GM18499 (cell line): ENCODE data around the gene HHAT.
"Not testable (repeated sequence)": the region's sequence is repeated elsewhere in the genome, so short reads cannot be mapped to it uniquely, and the experiment has no call there.

ENCODE experiments used
- ATAC-seq: cut with Tn5 transposase; IDR thresholded peaks from one replicate; pipeline ENCODE4 v1.9.1; 2021; ENCODE audit warnings: moderate number of reproducible peaks; ENCODE audit not compliant: insufficient read depth, unreplicated experiment

HHAT gene

DNA sequence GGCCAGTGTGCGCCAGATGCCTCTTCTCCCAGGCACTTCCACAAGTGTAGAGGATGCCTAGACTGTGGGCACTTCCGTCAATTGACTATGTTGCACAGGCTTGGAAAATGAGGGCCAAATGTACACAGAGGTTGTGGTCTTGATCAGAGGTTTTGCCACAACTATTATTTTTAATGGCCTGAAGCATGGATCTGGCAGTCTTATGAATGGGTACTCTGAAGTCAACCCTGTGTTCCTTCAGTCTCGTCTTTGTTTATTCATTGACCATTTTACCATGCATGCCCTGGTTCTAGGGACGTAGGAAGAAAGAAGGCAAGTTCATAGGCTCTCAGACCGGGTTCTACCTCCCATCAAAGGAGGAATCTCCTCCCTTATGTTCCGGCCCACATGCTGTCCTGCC, 329.1 kb downstream of the HHAT start:
- no peak for ATAC-seq

DNA sequence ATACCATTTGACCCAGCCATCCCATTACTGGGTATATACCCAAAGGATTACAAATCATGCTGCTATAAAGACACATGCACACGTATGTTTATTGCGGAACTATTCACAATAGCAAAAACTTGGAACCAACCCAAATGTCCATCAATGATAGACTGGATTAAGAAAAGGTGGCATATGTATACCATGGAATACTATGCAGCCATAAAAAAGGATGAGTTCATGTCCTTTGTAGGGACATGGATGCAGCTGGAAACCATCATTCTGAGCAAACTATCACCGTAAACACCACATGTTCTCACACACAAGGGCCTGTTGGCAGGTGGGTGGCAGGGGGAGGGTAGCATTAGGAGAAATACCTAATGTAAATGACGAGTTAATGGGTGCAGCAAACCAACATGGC, 332.8 kb downstream of the HHAT start:
- ATAC-seq, result not testable (repeated sequence)

DNA sequence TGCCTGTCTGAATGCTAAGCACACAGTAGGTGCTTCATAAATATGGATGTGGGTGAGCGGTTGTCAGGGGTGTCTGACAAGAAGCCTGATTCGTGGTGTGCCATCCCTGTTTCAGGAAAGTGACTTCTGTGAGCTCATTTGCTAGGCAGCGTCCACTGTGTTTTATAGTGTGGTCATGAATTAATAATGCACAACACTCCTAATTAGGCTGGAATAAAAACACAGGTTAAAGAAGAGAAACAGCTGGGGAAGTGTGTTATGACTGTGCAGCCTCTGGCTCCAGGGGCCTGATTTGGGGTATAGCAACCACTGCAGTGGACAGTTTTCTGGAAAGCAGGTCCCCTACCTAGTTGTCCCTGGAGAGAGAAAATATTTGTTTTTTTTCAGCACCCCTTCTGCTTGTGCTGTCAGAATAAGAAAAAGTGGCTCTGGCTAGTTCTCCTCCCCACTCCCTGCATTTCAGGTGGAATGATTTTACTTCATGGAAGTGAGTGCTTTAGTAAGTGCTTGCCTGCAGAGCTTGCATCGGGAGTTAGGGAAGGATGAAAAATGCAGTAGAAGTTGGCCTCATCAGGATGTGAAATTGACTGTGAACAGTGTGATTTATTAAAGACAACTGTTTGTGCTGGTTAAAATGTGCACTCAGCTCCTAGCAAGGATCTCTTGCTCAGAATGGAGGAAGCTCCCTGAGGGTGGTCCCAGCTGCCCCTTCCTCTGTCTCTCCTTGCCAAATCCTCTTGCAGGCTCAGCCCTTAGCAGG, 333.8 kb downstream of the HHAT start:
- no peak for ATAC-seq

DNA sequence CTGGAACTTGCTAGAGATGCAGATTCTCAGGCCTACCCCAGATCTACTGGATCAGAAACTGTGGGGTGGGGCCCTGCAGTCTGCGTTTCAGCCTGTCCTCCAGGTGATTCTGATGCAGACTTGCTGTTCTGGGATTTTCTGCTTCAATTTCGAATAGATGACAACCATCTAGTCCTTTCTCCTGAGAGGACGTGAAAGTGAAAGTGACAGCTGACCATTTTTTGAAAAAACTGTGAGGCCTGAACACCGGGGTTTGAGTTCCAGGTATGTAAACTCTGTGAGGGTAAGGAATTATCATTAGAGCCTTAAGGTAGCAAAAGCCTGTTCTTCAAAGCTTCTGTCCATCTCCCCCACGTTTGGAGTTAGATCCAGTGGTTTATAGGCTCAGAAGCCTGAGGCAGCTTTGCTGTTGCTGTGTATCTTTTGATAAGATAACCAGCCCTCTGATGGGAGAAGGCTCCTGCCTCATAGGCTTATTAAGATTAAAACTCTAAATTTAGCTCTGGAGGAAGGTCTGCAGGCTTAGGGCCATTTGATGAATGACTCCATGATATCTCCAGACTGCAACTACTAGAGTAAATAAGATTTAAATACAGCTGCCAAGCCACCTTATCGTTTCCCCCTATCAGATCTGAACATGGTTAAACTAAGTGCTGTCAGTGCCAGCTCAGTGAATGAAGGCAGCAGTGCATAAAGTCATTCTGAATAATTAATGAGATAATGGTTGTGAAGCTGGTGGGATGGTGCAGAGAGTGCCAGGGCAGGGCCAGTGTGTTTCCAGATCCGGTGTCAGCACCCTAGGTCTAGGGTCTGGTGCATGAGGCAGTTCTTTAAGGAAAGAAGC, 335.2 kb downstream of the HHAT start:
- no peak for ATAC-seq

DNA sequence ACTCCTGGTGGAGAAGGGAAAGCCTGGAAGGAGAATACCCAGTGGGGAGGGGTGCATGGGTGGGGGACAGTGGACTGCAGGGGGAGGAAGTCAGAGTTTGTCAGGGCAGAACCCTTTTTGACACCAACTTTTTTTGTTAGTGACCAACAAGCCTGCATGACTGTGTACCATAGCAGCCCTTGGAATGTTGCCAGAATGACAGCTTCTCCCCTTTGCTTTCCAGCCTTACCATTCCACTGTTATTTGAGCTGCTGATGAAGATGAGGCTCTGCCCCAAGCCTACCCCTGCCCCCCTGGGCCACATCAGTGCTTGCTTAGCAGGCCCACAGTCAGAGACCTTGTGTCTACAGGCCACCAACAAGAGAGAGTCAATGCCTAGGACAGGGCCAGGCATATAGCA, 341.2 kb downstream of the HHAT start:
- ATAC-seq, result no peak

DNA sequence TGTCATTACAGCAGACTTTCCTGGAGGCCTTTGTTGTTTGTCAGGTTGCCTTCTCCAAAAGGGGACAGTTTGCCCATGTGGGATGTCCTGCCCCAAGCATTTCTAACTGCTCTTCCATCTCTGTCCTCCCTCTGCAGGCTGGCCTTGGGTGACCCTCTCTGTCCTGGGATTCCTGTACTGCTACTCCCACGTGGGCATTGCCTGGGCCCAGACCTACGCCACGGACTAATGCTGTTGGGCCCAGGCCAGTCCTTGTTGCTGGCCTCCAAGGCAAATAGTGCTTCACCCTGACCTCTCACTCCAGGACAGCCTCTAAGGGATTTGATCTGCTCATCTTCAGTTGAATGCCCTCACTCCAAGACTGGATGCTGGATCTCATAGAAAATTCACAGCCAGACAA, 345.4 kb downstream of the HHAT start:
- ATAC-seq, result no peak

DNA sequence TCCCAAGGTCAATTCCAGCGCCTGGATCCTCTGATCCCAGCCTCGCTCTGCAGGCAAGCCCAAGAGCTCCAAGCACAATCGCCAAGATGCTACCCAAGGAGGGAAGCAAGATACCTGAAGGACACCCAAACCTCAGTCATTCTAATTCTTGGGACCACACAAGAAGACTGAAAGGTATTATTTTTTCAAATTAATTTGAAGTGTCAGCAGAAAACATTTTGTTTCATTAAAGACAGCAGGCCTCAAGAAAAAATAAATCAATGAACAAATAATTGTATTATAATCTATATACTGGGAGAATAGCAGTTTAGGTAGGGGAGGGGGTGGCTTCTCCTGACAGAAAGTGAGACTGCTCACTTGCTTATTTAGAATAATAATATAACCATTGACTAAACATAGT, 347.8 kb downstream of the HHAT start:
- ATAC-seq, result no peak

DNA sequence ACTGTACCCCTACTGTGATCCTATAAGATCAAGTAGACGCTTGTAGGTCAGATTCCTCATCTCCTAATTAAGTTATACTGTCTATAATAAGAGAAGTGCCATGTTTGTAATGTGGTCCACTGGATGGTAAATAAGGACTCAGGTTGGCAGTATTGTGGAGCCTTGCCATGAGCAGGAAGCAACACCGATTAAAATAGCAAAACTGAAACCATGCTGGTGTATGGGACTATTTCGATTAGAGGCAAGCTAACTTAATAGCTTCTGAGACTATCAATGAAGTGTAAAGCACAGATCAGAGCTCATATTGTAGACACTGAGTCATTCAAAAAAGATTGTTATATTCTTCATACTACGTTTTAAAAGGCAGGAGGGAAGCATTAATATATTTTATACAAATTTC, 348.8 kb downstream of the HHAT start:
- no peak for ATAC-seq

DNA sequence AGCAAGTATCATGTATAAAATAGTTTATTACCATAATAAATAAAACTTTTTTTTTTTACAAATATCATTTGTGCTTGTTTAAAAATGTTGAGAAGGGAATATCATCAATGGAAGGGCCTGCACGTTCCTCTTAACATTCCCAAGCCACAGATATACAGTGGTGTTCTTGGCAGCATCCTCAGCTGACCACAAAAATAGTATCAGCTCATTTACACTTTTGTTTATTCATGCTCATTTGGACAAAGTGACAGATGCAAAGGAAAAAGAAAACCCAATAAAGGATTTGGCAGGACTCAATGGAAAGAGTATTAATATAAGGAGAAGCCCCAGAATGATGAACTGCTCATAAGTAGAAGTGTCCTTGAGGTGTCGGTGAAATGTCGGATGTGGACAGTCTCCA, 349.6 kb downstream of the HHAT start:
- ATAC-seq, result no peak

DNA sequence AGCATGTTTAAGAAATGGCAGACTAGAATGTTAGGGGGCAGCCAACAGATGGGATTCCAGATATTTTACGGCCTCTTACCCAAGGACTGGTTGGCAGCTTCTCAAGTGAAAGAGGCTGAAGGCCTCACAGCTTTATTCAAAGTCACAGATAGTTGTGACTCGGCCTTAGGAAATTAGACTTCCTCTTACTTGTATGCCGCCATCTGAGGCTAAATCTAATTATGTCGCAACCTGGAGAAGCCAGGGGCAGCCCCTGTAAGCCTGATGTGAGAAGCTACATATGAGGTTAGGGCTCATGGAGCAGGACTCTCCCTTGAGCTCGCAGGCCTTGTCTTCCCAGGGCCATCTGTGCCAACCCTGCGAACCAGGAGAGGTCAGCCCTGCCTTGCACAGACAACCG, 352.5 kb downstream of the HHAT start:
- no peak for ATAC-seq

DNA sequence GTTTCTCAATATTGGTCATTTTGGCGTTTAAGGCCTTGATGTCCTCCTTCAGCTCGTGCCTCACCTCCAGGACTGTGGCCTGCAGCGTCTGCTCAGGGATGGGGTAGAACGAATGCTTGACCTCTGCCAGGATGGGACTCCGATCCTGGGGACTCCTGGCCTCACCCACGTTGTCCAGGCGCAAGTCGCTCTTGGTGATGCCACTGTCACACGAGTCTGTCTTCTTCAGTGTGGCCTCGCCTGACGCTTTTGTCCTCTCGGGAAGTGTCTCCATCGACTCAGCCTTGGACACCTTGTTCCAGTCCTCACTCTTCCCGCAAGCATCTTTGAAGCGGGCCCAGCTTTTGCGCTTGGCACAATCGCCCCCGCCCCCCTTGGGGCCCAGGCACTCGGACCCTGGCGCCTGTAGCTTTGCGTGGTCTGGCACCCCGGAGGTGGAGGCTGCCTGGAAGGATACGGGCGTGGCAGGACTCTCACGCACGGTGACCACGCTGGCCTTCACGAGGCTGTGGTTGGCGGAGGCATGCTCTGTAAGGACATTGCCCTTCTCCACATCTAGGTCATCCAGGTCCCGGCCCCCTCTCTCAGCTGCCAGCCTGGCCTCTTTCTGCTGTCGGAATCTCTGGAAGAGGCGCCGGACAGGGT, 354.8 kb downstream of the HHAT start:
- no peak for ATAC-seq

DNA sequence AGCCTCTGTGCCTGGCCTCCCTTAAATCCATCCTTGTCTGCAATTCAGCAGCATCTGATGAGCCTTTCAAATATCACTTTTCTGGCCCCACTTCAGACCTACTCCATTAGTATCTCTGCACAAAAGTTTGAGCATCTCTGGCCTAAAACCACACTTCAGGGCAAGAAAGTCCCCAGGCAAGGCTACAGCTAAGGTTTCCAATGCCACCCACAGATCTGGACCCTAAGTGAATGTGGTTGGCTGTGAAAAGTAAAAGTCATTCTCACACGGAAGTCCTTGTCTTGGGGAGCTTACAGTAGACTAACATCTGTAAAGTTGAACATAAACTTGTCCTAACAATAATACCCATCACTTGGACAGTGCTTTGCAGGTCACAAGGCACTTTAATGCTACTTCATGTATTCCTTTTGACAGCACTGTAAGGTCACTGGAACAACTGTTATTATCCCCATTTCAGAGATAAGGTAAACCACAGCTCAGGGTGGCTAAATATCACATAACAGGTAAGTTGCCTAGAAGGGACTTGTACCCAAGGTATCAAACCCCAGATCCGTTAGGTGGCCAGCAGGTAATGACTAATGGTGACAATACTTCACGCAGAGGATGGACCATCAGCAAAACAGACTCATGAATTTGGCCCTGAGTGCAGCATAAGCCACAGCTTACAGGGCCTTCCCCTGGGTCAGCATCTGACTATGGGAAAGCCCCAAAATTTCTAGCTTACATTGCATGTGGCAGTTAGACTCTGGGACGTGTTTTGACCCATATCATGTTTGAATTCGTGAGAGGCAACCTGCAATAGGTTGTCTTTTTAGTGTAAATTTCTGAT, 356.0 kb downstream of the HHAT start:
- peak; percentile 88 for ATAC-seq

DNA sequence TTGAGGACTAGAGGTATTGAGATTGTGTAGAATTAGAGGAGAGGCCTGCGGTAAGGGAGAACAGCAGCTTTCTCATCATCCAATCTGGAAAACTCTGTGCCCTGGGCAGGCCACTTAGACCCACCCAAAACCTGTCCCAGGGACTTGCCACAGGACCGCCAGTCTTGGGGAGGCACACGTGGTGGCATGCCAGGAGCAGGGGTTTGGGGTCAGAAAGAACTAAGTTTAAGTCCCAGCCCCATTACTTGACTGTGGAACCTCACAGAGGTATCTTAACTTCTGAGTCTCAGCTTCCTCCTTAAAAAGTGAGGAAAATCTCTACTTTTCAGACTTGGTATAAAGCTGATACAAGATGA, 356.6 kb downstream of the HHAT start:
- ATAC-seq, result no peak

DNA sequence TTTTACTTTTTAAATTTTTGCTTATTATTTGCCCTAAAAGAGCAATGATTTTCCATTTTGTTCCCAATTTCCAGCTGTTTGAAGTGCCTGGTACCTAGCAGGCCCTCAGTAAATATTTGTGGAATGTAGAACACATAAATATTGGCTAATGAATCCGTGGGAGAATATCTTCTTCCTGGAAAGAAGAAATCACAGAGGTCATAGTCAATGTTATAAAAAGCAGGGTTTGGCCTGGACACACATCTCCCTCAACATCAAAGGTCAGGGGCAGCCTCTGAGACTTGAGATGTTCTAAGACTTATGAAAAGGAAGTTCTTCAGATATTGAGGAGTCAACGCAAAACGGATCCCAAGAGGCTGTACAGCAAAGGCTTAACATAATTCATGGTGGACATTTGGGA, 358.1 kb downstream of the HHAT start:
- no peak for ATAC-seq

DNA sequence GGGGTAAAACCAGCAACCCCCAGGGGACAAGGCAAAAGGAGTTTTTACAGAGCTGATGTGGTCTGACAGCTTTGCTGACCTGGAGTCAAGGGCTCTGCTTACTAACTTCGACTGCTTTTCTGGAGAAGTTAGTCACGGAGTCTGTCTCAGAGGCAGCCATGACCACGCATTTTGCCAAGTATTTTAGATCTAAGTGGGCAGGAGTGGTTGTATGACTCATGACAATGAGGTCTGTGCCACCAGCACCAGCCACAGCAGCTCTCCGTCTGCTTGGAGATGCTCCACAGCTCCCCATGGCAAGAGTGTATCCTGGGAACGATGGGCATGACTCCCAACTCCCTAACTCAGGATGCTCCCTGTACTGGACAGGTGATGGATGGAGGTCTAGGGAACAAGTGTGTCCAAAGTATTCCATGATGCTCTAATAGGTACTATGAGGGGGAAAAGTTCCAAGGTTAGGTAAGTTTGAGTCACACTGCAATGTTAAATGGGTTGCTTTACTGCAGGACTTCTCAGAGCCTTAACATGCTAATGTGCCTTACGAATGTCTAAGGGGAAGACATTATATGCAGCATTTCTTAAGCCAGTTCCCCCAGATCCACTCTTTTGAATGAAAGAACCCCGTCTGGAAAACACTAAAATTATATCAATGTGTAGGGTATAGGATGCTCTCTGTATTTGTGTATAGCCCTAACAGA, 359.0 kb downstream of the HHAT start:
- no peak for ATAC-seq

DNA sequence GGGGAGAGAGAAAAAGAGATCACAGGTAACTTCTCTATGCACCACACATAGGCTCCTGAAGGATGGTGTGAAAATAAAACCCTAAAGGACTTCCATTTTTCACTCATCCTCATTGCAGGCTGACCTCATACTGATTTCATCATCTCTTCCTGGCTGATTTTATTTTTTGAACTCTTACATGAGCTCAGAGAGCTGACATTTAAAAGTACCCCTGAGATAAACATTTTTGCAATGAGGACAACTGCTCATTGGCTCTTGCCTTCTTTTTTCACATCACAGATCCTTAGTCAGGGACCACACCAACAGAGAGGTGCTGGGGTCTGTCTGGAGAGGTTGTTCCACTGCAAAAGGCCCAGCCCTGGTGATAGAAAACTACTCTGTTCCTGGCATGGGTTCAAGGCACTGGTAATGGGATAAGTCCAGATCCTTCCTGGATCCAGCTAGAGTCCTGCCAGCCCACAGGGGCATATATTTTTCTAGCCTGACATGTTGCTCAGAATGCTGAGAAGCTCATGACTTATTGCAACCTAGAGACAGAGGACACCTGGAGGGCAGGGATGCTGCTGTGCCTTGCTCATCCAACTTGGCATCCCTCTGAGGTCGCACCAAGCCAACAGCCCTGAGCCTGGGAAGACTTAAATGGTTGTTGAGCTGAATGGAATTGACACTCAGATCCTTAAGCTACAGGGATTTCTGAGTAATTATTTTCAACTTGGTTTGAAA, 360.0 kb downstream of the HHAT start:
- ATAC-seq, result no peak

DNA sequence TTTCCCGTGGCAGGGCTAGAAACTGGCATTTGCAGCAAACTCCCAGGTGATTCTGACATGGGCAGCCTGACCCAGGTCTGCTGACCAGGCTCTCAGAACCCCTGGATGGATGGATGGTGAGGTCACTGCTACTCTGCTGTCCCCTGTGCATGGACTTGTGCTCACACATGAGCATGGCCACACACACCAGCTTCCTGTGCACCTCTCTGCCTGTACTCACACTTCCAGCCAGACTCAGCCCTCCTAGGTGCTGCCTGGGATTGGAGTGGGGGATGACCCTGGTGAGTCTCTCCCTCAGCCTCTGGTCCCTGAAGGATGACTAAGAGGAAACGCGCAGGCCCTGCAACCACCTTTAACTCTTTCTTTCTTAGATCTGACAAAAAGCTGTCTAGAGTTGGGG, 361.1 kb downstream of the HHAT start:
- no peak for ATAC-seq

DNA sequence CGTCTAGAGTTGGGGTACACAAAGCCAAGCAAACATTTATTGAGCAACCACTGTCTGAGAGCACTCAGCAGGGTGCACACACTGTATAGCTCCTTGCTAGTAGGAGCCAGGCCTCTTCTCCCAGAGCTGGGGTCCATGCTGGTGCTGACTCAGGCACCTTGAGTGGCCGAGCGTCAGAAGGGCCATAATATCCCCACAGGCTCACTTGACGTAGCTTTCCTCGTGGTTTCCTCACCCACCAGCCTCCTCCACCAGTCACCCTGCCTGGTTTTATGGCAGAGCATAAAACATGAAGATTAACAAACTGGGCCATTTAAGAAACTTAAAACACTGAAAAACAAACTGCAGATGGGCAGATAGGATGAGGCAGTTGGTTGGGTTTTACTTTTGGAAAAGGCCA, 361.5 kb downstream of the HHAT start:
- no peak for ATAC-seq

DNA sequence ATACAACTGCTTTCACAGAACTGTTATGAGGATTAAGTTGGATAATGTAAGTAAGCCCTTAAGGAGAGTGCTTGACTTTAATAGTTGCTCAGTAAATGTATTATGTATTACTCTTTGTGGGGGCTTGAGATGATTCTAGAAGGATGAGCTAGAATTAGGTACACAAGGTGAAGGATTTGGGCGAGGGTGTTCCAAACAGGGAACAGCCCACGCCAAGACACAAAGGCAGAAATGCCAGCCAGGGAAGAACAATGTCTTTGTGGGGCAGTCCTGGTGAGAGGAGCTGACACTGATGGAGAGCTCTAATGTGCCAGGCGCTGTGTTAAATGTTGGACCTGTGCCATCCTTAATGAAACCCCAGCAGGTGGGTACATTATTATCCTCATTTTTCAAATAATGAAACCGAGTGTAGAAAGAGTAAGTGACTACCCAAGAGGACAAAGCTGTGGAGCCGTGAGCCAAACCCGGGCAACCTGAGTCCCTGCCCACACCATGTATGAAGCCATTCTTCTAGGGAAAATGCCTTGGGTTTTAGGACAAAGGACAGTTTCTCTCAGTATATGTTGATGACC, 362.4 kb downstream of the HHAT start:
- no peak for ATAC-seq
